SK-N-SH (cell line): ENCODE measurements around the gene TNFAIP8L3. TPM values are rescaled to one million over a fixed set of nuclear protein-coding genes. Genes with fewer than 3 reads are reported as not detected.

Experiments
- CTCF ChIA-PET: fragments of 300-600, 350-600 bp; formaldehyde crosslinking; extraction: SDS; loops from one replicate; lab custom pipeline; 2021; lab: Yijun Ruan, JAX
- POLR2A ChIA-PET: fragments of 350-600 bp; sonication (Branson Sonifier 250); formaldehyde crosslinking; extraction: SDS; loops from one replicate; lab custom pipeline; 2020; ENCODE audit warnings: antibody characterized with exemption, inconsistent platforms; lab: Yijun Ruan, JAX
- DNase-seq: peaks from one replicate; pipeline ENCODE4 v3.0.0; 2012
- H2AFZ ChIP-seq: fragments of 200-600 bp; sonication (generic); 2 replicates; pipeline ENCODE4 v1.8.1; 2016; ENCODE audit warnings: antibody characterized with exemption, mild to moderate bottlenecking, low read depth
- H3F3A ChIP-seq: fragments of 200-600 bp; sonication (generic); replicated peaks from 2 replicates; pipeline ENCODE3; 2016; ENCODE audit warnings: antibody characterized with exemption, mild to moderate bottlenecking; ENCODE audit not compliant: insufficient read depth
- H3K27ac ChIP-seq, 2 experiments: fragments of 200-500 bp in 1 of 2; fragments of 200-600 bp in 1 of 2; sonication (Bioruptor generic) in 1 of 2; sonication (generic), shearing (Covaris generic) in 1 of 2; 2 replicates each; pipeline versions ENCODE4 v1.5.1 to v1.6.1; 2014 to 2016; ENCODE audit warnings: low read depth in 2 of 2, inconsistent platforms in 1 of 2, low read length in 1 of 2, mild to moderate bottlenecking in 1 of 2, mixed read lengths in 1 of 2
- H3K27me3 ChIP-seq: fragments of 200-600 bp; sonication (generic), shearing (Covaris generic); 2 replicates; pipeline ENCODE4 v1.6.1; 2016; ENCODE audit warnings: mixed run types; ENCODE audit not compliant: insufficient read depth
- H3K36me3 ChIP-seq, 2 experiments: fragments of 200-500 bp in 1 of 2; fragments of 200-600 bp in 1 of 2; sonication (Bioruptor generic) in 1 of 2; sonication (generic) in 1 of 2; replicated peaks in 1 of 2; 2 replicates each; pipeline versions ENCODE3 to v1.5.1; 2014 to 2016; ENCODE audit warnings: low read length in 1 of 2, mild to moderate bottlenecking in 1 of 2; ENCODE audit not compliant: insufficient read depth in 2 of 2, control insufficient read depth in 1 of 2
- H3K4me1 ChIP-seq, 2 experiments: fragments of 200-500 bp in 1 of 2; fragments of 200-600 bp in 1 of 2; sonication (Bioruptor generic) in 1 of 2; sonication (generic), shearing (Covaris generic) in 1 of 2; 2 replicates each; pipeline versions ENCODE4 v1.5.1 to v1.6.1; 2014 to 2016; ENCODE audit warnings: low read depth in 1 of 2, low read length in 1 of 2, mixed run types in 1 of 2; ENCODE audit not compliant: insufficient read depth in 2 of 2, control insufficient read depth in 1 of 2
- H3K4me2 ChIP-seq: fragments of 200-600 bp; sonication (generic), shearing (Covaris generic); 2 replicates; pipeline ENCODE4 v1.6.1; 2017; ENCODE audit warnings: mixed run types
- H3K4me3 ChIP-seq, 2 experiments: fragments of 200-500 bp in 1 of 2; fragments of 200-600 bp in 1 of 2; sonication (Bioruptor generic) in 1 of 2; sonication (generic), shearing (Covaris generic) in 1 of 2; 2 replicates each; pipeline versions ENCODE4 v1.5.1 to v1.8.1; 2014 to 2016; ENCODE audit warnings: low read depth in 2 of 2, inconsistent platforms in 1 of 2, low read length in 1 of 2, mild to moderate bottlenecking in 1 of 2, mixed read lengths in 1 of 2, moderate library complexity in 1 of 2
- H3K79me2 ChIP-seq: fragments of 200-600 bp; sonication (generic); 2 replicates; pipeline ENCODE4 v1.8.1; 2017; ENCODE audit warnings: mild to moderate bottlenecking; ENCODE audit not compliant: insufficient read depth
- H3K9ac ChIP-seq: fragments of 200-600 bp; sonication (generic); 2 replicates; pipeline ENCODE4 v1.6.1; 2017; ENCODE audit warnings: mixed run types
- H3K9me2 ChIP-seq: fragments of 200-600 bp; sonication (generic); 2 replicates; pipeline ENCODE4 v1.6.1; 2017; ENCODE audit warnings: mixed run types
- H3K9me3 ChIP-seq: fragments of 200-600 bp; sonication (generic); 2 replicates; pipeline ENCODE4 v1.6.1; 2017; ENCODE audit warnings: mixed run types, mild to moderate bottlenecking, moderate library complexity
- H4K20me1 ChIP-seq: fragments of 200-600 bp; sonication (generic); 2 replicates; pipeline ENCODE4 v1.6.1; 2017; ENCODE audit warnings: mild to moderate bottlenecking, mixed run types; ENCODE audit not compliant: insufficient read depth
- CHD2 ChIP-seq: fragments of 150-350 bp; IDR thresholded peaks from 2 replicates; pipeline ENCODE4 v1.6.1; 2018; ENCODE audit warnings: low read length; ENCODE audit not compliant: partially characterized antibody
- ELF1 ChIP-seq: IDR thresholded peaks from 2 replicates; pipeline ENCODE4 v1.4.0; 2012
- EP300 ChIP-seq, 2 experiments: IDR thresholded peaks; 2 replicates each; pipeline versions ENCODE4 v1.4.0 to v1.6.1; 2012; ENCODE audit warnings: borderline replicate concordance in 1 of 2, low read depth in 1 of 2, low read length in 1 of 2
- EZH2phosphoT487 ChIP-seq: fragments of 200-600 bp; sonication (generic); IDR thresholded peaks from 2 replicates; pipeline ENCODE4 v1.6.1; 2017; ENCODE audit warnings: low read depth, mixed run types, mild to moderate bottlenecking, antibody characterized with exemption, moderate library complexity, borderline replicate concordance
- FOSL2 ChIP-seq: IDR thresholded peaks from 2 replicates; pipeline ENCODE4 v1.4.0; 2012; ENCODE audit warnings: low read depth, mild to moderate bottlenecking, moderate library complexity, borderline replicate concordance
- FOXJ3 ChIP-seq: sonication (generic); formaldehyde crosslinking; IDR thresholded peaks from 2 replicates; pipeline ENCODE4 v1.5.1; 2020; ENCODE audit warnings: mild to moderate bottlenecking, missing genetic modification reagents
- FOXM1 ChIP-seq: IDR thresholded peaks from 2 replicates; pipeline ENCODE4 v1.4.0; 2012; ENCODE audit warnings: low read depth, mild to moderate bottlenecking
- GATA2 ChIP-seq: sonication (generic); formaldehyde crosslinking; IDR thresholded peaks from 2 replicates; pipeline ENCODE4 v1.5.0; 2020; ENCODE audit warnings: mild to moderate bottlenecking, missing genetic modification reagents
- MXI1 ChIP-seq: IDR thresholded peaks from 2 replicates; pipeline ENCODE4 v1.6.1; 2012; ENCODE audit warnings: mild to moderate bottlenecking, low read depth, low read length, improper control_type of control experiment
- NFIC ChIP-seq: IDR thresholded peaks from 2 replicates; pipeline ENCODE4 v1.4.0; 2012; ENCODE audit warnings: borderline replicate concordance
- NRF1 ChIP-seq: IDR thresholded peaks from 2 replicates; pipeline ENCODE4 v1.6.1; 2012; ENCODE audit warnings: low read depth, mild to moderate bottlenecking, low read length
- RAD21 ChIP-seq: IDR thresholded peaks from 2 replicates; pipeline ENCODE4 v1.6.1; 2012; ENCODE audit warnings: mild to moderate bottlenecking, low read length
- WGBS: methylation state at CpG from one replicate; pipeline ENCODE4 v1.1.6; 2017; ENCODE audit warnings: low lambda C conversion rate; 5-methylcytosine and 5-hydroxymethylcytosine counted together
- polyA plus RNA-seq, 3 experiments: library from polyadenylated mRNA; depleted of rRNA; stranded (reverse); fragments of >200 nt; gene quantifications; 2 replicates each; pipeline ENCODE4 v1.2.3, GENCODE V29; 2012
- TF ChIP-seq, protein P1 (sequence below): IDR thresholded peaks from 2 replicates; pipeline ENCODE4; 2012
- TF ChIP-seq, protein P2 (sequence below): fragments of 150-350 bp; IDR thresholded peaks from 2 replicates; pipeline ENCODE4 v1.6.1; 2017; ENCODE audit warnings: antibody characterized with exemption, low read length, low read depth, borderline replicate concordance
- TF ChIP-seq, protein P3 (sequence below): IDR thresholded peaks from 2 replicates; pipeline ENCODE4 v1.6.1; 2012; ENCODE audit warnings: mild to moderate bottlenecking, low read depth, low read length, moderate library complexity
- TF ChIP-seq, protein P4 (sequence below): fragments of 200-600 bp; sonication (generic); IDR thresholded peaks from 2 replicates; pipeline ENCODE4 v1.6.1; 2017; ENCODE audit warnings: antibody characterized with exemption, mild to moderate bottlenecking, moderate library complexity

TNFAIP8L3 gene
- polyA plus RNA-seq, 1 of the 3 experiments (the other 2 are of a cell fraction): 0.08 TPM

DNA sequence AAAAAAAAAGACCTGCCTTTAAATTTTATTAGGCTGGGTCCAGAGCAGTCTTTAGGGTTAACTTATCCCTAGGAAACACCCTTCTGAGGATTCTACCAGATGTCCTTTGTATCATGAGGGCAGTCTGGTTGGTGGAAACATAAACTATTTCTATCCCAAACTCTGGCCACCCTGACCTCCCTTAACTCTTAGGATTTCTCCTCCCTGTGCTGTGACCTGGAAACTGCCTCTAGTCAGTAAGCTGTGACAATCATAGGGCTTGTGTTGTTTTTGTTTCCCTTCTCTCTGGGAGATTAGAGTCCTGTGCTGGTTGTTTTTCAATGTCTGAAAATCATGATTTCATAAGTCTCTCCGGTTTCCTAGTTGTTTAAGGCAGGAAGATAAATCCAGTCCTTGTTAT is 78.1 kb downstream of the TNFAIP8L3 start:
- Histone ChIP-seq H3K4me2 (no peak overlapping the region), H3K27ac (no peak overlapping the region), H4K20me1 (no peaks in the 10 kb centered on the region), H3K36me3 (no peaks in the 10 kb centered on the region), H3K9ac (no peak overlapping the region), H3K4me1 (no peaks in the 10 kb centered on the region), H3K9me3 (no peaks in the 10 kb centered on the region), H3F3A (no peaks in the 10 kb centered on the region), H3K4me3 (no peak overlapping the region), H3K79me2 (no peaks in the 10 kb centered on the region), H2AFZ (no peak overlapping the region), H3K27me3 (no peaks in the 10 kb centered on the region), H3K9me2 (0 out of 2 replicates have a peak, but pooled peaks cover 2% of the 10 kb centered on the region)
- no peak for DNase-seq
- POLR2A ChIA-PET: no interaction called here
- no peak for TF ChIP-seq FOXM1
- TF ChIP-seq NFIC: no peak
- TF ChIP-seq ELF1: no peak
- no peak for TF ChIP-seq EP300 (IDR thresholded peaks at IDR 0.05; ENCODE audit: borderline replicate concordance in 1 of 2, low read depth in 1 of 2, low read length in 1 of 2)
- no peak for TF ChIP-seq GATA2
- no peak for TF ChIP-seq CHD2
- TF ChIP-seq, protein P1, sequence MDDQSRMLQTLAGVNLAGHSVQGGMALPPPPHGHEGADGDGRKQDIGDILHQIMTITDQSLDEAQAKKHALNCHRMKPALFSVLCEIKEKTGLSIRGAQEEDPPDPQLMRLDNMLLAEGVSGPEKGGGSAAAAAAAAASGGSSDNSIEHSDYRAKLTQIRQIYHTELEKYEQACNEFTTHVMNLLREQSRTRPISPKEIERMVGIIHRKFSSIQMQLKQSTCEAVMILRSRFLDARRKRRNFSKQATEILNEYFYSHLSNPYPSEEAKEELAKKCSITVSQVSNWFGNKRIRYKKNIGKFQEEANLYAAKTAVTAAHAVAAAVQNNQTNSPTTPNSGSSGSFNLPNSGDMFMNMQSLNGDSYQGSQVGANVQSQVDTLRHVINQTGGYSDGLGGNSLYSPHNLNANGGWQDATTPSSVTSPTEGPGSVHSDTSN: no peak
- TF ChIP-seq, protein P2, sequence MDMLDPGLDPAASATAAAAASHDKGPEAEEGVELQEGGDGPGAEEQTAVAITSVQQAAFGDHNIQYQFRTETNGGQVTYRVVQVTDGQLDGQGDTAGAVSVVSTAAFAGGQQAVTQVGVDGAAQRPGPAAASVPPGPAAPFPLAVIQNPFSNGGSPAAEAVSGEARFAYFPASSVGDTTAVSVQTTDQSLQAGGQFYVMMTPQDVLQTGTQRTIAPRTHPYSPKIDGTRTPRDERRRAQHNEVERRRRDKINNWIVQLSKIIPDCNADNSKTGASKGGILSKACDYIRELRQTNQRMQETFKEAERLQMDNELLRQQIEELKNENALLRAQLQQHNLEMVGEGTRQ: no peak
- TF ChIP-seq, all 33 proteins: peak for 0
- WGBS: 83% methylated on average over 1 of the region's 1 CpG
- CTCF ChIA-PET: interaction anchor here (0.8 kb wide), 1 partner anchor 26 kb away, joined by 3 read pairs; no protein-coding TSS in a partner anchor

DNA sequence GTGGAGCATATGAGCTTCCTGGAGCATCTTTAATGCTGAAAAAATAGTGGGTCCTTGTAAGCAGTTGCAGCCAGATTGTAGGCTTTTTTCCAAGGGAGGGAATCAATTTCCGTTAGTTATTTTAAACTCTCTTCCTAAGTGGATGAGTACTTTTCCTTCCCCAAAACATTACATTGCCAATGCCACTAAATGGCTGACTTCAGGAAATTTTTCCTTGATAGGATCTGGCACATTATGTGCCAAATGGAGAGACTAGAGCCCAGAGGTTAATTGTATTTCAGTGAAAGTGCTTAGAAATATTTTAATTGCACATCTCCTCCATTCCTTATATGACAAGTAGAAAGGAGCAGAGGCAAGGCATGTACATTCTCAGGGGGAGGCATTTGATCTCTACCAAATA is 83.5 kb downstream of the TNFAIP8L3 start:
- H4K20me1 ChIP-seq: no peaks in the 10 kb centered on the region
- H3K9me3 ChIP-seq: no peaks in the 10 kb centered on the region
- DNase-seq: no peak
- H3F3A ChIP-seq: no peaks in the 10 kb centered on the region
- CTCF ChIA-PET: no interaction called here
- no peak overlapping the region for H3K27ac ChIP-seq
- H3K4me2 ChIP-seq: no peak overlapping the region
- H3K9ac ChIP-seq: no peak overlapping the region
- 85% methylated on average over 1 of the region's 1 CpG for WGBS
- POLR2A ChIA-PET: no interaction called here
- peaks cover 6 to 17% of the 10 kb centered on the region in 2 experiments for H3K36me3 ChIP-seq
- no peak overlapping the region for H3K4me3 ChIP-seq
- H3K4me1 ChIP-seq: no peaks in the 10 kb centered on the region
- no peaks in the 10 kb centered on the region for H3K9me2 ChIP-seq
- TF ChIP-seq, protein P3, sequence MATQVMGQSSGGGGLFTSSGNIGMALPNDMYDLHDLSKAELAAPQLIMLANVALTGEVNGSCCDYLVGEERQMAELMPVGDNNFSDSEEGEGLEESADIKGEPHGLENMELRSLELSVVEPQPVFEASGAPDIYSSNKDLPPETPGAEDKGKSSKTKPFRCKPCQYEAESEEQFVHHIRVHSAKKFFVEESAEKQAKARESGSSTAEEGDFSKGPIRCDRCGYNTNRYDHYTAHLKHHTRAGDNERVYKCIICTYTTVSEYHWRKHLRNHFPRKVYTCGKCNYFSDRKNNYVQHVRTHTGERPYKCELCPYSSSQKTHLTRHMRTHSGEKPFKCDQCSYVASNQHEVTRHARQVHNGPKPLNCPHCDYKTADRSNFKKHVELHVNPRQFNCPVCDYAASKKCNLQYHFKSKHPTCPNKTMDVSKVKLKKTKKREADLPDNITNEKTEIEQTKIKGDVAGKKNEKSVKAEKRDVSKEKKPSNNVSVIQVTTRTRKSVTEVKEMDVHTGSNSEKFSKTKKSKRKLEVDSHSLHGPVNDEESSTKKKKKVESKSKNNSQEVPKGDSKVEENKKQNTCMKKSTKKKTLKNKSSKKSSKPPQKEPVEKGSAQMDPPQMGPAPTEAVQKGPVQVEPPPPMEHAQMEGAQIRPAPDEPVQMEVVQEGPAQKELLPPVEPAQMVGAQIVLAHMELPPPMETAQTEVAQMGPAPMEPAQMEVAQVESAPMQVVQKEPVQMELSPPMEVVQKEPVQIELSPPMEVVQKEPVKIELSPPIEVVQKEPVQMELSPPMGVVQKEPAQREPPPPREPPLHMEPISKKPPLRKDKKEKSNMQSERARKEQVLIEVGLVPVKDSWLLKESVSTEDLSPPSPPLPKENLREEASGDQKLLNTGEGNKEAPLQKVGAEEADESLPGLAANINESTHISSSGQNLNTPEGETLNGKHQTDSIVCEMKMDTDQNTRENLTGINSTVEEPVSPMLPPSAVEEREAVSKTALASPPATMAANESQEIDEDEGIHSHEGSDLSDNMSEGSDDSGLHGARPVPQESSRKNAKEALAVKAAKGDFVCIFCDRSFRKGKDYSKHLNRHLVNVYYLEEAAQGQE: no peak
- TF ChIP-seq FOXJ3 (no peak), NRF1 (no peak), EZH2phosphoT487 (no peak), RAD21 (no peak), FOSL2 (no peak), MXI1 (no peak)
- TF ChIP-seq, protein P1: no peak
- TF ChIP-seq, protein P4, sequence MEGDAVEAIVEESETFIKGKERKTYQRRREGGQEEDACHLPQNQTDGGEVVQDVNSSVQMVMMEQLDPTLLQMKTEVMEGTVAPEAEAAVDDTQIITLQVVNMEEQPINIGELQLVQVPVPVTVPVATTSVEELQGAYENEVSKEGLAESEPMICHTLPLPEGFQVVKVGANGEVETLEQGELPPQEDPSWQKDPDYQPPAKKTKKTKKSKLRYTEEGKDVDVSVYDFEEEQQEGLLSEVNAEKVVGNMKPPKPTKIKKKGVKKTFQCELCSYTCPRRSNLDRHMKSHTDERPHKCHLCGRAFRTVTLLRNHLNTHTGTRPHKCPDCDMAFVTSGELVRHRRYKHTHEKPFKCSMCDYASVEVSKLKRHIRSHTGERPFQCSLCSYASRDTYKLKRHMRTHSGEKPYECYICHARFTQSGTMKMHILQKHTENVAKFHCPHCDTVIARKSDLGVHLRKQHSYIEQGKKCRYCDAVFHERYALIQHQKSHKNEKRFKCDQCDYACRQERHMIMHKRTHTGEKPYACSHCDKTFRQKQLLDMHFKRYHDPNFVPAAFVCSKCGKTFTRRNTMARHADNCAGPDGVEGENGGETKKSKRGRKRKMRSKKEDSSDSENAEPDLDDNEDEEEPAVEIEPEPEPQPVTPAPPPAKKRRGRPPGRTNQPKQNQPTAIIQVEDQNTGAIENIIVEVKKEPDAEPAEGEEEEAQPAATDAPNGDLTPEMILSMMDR: no peak
- no peaks in the 10 kb centered on the region for H3K79me2 ChIP-seq
- H2AFZ ChIP-seq: no peak overlapping the region
- no peaks in the 10 kb centered on the region for H3K27me3 ChIP-seq
